ENCODE data around the gene SSTR3. TPM values are rescaled to one million over a fixed set of nuclear protein-coding genes. Genes with fewer than 3 reads are reported as not detected.
"Not testable (repeated sequence)": the region's sequence is repeated elsewhere in the genome, so short reads cannot be mapped to it uniquely, and the experiment has no call there.

SSTR3 gene
- total RNA-seq, 1 donor from 2014 or later: 0.69 TPM

DNA sequence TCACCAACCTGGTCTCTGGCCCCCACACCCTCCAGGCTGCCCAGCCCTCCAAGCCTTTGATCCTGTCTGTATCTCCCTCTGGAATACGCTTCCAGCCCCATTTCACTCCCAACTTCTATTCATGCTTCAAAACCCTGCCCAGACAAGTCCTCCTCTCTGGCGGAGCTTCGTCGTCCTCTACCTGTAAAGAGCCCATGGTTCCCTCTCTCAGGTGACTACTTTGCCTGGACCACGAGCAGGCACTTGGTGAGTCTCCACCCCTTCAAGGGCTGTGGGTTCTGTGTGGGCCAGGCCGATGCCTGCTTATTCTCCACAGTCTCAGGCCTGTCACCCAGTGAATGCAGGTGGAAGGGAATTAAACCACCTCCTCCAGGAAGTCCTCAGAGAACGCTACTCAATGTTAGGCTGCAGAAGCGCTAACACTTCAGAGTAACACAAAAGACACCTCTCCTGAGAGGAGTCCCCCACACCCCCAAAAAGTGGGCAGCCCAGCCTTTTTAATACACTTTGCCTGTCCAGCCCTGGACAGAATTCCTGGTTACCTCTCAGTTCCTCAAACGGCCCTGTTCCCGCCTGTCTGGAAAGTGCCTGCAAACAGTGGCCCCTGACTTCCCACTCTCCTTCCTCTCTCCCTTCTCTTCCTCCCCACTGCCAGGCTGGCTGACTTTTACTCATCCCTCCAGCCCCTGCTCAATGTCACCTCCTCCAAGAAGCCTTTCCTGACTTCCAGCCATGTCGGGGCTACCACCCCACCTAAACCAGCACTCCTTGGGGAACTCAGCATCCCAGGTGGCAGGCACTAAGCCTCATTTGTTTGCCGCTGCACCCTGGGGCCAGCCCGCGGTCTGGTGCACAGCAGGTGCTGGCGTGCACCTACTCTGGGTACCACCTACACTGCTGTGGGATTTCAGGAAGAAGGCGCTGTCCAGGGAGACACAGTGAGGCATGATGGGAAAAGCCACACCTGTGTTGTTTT is 22.7 kb upstream of the SSTR3 start:
- no peak for DNase-seq (ENCODE audit: low spot score in 2 of 2, unreplicated experiment in 2 of 2)
- TF ChIP-seq, protein P1, sequence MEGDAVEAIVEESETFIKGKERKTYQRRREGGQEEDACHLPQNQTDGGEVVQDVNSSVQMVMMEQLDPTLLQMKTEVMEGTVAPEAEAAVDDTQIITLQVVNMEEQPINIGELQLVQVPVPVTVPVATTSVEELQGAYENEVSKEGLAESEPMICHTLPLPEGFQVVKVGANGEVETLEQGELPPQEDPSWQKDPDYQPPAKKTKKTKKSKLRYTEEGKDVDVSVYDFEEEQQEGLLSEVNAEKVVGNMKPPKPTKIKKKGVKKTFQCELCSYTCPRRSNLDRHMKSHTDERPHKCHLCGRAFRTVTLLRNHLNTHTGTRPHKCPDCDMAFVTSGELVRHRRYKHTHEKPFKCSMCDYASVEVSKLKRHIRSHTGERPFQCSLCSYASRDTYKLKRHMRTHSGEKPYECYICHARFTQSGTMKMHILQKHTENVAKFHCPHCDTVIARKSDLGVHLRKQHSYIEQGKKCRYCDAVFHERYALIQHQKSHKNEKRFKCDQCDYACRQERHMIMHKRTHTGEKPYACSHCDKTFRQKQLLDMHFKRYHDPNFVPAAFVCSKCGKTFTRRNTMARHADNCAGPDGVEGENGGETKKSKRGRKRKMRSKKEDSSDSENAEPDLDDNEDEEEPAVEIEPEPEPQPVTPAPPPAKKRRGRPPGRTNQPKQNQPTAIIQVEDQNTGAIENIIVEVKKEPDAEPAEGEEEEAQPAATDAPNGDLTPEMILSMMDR (IDR thresholded peaks at IDR 0.05; ENCODE audit: unreplicated experiment): no peak
- H3K36me3 Mint-ChIP-seq: no peaks in the 10 kb centered on the region
- H3K4me1 Mint-ChIP-seq: peaks cover 8% of the 10 kb centered on the region
- H3K4me3 Mint-ChIP-seq: no peak overlapping the region
- peaks cover 11% of the 10 kb centered on the region for H3K27me3 Mint-ChIP-seq (ENCODE audit: low read depth)
- H3K9me3 Mint-ChIP-seq: no peaks in the 10 kb centered on the region
- no peak overlapping the region for H3K27ac Mint-ChIP-seq

GRCh38 chr22:37233751-37234631 is 21.7 kb upstream of the SSTR3 start:
- TF ChIP-seq, protein P1 (IDR thresholded peaks at IDR 0.05; ENCODE audit: unreplicated experiment): no peak
- H3K27me3 Mint-ChIP-seq (ENCODE audit: low read depth): peaks cover 9% of the 10 kb centered on the region
- peaks cover 13% of the 10 kb centered on the region for H3K4me1 Mint-ChIP-seq
- H3K4me3 Mint-ChIP-seq: no peak overlapping the region
- no peaks in the 10 kb centered on the region for H3K9me3 Mint-ChIP-seq
- DNase-seq (ENCODE audit: low spot score in 2 of 2, unreplicated experiment in 2 of 2): no peak
- no peaks in the 10 kb centered on the region for H3K36me3 Mint-ChIP-seq
- no peak overlapping the region for H3K27ac Mint-ChIP-seq

DNA sequence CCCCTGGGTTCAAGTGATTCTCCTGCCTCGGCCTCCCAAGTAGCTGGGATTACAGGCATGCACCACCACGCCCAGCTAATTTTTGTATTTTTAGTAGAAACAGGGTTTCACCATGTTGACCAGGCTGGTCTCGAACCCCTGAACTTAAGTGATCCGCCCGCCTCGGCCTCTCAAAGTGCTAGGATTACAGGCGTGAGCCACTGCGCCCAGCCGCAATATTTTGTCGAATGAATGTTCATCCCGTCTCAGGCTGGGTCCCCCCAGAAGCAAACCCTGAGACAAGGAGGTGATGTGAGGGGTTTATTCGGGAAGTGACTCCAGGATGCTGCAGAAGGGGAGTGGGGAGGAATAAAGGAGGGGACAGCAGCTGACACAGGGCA is 21.1 kb upstream of the SSTR3 start:
- H3K9me3 Mint-ChIP-seq; H3K27me3 Mint-ChIP-seq (ENCODE audit: low read depth); H3K4me3 Mint-ChIP-seq; H3K27ac Mint-ChIP-seq; H3K36me3 Mint-ChIP-seq; DNase-seq (ENCODE audit: low spot score in 2 of 2, unreplicated experiment in 2 of 2): not testable (repeated sequence)
- H3K4me1 Mint-ChIP-seq: peaks cover 18% of the 10 kb centered on the region

DNA sequence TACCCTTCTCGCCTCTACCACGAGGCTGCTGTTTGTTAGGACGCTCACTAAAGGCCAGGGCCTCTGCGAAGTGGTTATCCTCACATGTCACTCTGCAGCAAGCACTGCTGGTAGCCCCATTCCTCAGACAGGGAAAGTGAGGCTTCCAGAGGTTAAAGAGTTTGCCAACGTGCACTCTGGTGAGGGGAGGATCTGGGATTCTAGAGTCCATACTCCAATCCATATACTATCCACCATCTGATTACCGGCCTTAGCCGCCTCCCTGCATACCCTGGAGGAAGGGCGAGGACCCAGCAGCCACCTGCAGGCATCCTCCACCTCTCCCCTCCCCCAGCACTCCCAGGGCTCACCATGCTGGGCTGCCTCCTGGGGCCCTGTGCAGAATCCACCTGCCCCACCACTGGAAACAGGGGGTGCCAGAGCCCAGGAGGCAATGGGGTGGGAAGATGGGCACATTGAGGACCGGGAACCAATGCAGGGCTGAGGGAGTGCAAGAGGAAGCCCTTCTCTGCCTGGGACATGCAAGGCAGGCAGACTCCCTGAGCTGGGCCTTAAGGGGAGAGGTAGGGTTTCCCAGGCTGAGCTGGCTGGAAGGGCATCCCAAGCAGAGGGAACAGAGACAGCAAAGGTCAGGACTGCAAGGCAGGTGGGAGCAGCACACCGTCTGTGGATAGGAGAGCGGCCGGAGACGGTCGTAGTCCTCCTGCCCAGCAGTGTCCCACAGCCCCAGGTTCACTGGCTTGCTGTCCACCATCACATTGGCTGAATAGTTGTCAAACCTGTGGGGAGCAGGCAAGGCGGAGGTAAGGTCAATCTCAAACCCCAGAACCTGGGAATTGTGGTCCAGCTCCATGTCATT is 20.1 kb upstream of the SSTR3 start:
- DNase-seq (ENCODE audit: low spot score in 2 of 2, unreplicated experiment in 2 of 2): no peak
- peaks cover 2% of the 10 kb centered on the region for H3K27me3 Mint-ChIP-seq (ENCODE audit: low read depth)
- TF ChIP-seq, protein P1 (IDR thresholded peaks at IDR 0.05; ENCODE audit: unreplicated experiment): no peak
- H3K4me1 Mint-ChIP-seq: peaks cover 17% of the 10 kb centered on the region
- H3K4me3 Mint-ChIP-seq: no peak overlapping the region
- H3K27ac Mint-ChIP-seq: no peak overlapping the region
- H3K36me3 Mint-ChIP-seq: no peaks in the 10 kb centered on the region
- no peaks in the 10 kb centered on the region for H3K9me3 Mint-ChIP-seq

DNA sequence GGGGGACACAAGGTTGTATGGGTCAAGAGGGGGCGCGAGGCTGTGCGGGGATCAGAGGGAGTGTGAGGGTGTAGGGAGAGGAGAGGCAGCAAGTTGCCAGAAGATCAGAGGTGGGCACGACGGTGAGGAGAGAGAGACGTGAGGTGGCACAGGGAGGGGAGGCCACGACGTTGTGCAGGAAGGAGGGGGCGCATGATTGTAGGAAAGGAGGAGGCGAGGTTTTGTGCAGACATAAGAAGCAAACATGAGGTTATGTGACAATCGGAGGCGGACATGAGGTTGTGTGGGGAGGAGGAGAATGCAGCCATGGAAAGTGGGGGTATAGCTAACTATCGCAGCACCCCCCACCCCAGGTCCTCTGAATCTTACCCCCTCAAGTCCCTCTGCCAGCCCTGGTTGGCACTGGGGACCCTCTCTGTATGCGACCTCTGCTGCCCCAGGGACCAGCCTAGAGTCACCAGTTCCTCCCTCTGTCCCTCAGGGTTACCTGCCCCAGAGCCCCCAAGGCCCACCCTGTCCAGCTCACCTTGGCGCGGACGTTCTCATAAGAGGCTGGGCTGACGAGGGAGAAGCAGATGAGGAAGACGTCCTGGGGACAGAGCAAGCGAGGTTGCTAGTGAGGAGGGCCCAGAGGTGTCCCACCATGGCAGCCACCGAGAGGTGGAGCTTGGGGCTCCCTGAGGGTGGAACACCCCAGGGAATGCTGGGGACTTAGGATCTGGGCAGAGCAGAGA is 19.3 kb upstream of the SSTR3 start:
- Mint-ChIP-seq H3K9me3 (no peaks in the 10 kb centered on the region), H3K36me3 (no peaks in the 10 kb centered on the region), H3K27ac (no peak overlapping the region), H3K4me1 (peaks cover 15% of the 10 kb centered on the region), H3K4me3 (no peak overlapping the region), H3K27me3 (ENCODE audit: low read depth) (no peaks in the 10 kb centered on the region)
- DNase-seq (ENCODE audit: low spot score in 2 of 2, unreplicated experiment in 2 of 2): no peak
- TF ChIP-seq, protein P1 (IDR thresholded peaks at IDR 0.05; ENCODE audit: unreplicated experiment): no peak
